Osteocyte (in vitro differentiated cells): ENCODE results near the gene FGR. TPM values are rescaled to one million over a fixed set of nuclear protein-coding genes. Genes with fewer than 3 reads are reported as not detected.

ENCODE experiments used
- DNase-seq: peaks from one replicate; pipeline ENCODE4 v3.0.0; 2021; ENCODE audit warnings: mixed read lengths; ENCODE audit not compliant: unreplicated experiment; ENCODE audit errors: extremely low spot score
- H3K27ac Mint-ChIP-seq: one replicate; pipeline ENCODE4 v1.8.0; 2021; ENCODE audit warnings: mild to moderate bottlenecking, mixed read lengths; ENCODE audit not compliant: unreplicated experiment
- H3K27me3 Mint-ChIP-seq: one replicate; pipeline ENCODE4 v1.8.0; 2021; ENCODE audit warnings: mixed read lengths; ENCODE audit not compliant: unreplicated experiment
- H3K36me3 Mint-ChIP-seq: one replicate; pipeline ENCODE4 v1.8.0; 2021; ENCODE audit warnings: mixed read lengths; ENCODE audit not compliant: unreplicated experiment
- H3K4me1 Mint-ChIP-seq: one replicate; pipeline ENCODE4 v1.8.0; 2021; ENCODE audit warnings: mixed read lengths; ENCODE audit not compliant: unreplicated experiment
- H3K4me3 Mint-ChIP-seq: one replicate; pipeline ENCODE4 v1.8.0; 2021; ENCODE audit warnings: mild to moderate bottlenecking, moderate library complexity, mixed read lengths; ENCODE audit not compliant: unreplicated experiment
- H3K9me3 Mint-ChIP-seq: one replicate; pipeline ENCODE4 v1.8.0; 2021; ENCODE audit warnings: mixed read lengths; ENCODE audit not compliant: unreplicated experiment
- total RNA-seq: library from RNA; stranded (reverse); gene quantifications from 2 replicates; pipeline ENCODE4 v1.2.1, GENCODE V29; 2021
- TF ChIP-seq, protein P1 (sequence below): fragments of 200-600 bp; sonication (generic); IDR thresholded peaks from 2 replicates; pipeline ENCODE4 v1.5.0; 2021; ENCODE audit warnings: antibody characterized with exemption, mild to moderate bottlenecking, moderate library complexity

FGR gene
- total RNA-seq, 1 donor from 2014 or later = not detected

GRCh38 chr1:27571439-27572018 is 63.5 kb downstream of the FGR start:
- Mint-ChIP-seq H3K36me3 (no peaks in the 10 kb centered on the region), H3K4me1 (peaks cover 87% of the 10 kb centered on the region), H3K4me3 (peak overlapping the region; percentile 55), H3K9me3 (no peaks in the 10 kb centered on the region), H3K27me3 (no peaks in the 10 kb centered on the region), H3K27ac (peak overlapping the region; percentile 92)
- TF ChIP-seq, protein P1, sequence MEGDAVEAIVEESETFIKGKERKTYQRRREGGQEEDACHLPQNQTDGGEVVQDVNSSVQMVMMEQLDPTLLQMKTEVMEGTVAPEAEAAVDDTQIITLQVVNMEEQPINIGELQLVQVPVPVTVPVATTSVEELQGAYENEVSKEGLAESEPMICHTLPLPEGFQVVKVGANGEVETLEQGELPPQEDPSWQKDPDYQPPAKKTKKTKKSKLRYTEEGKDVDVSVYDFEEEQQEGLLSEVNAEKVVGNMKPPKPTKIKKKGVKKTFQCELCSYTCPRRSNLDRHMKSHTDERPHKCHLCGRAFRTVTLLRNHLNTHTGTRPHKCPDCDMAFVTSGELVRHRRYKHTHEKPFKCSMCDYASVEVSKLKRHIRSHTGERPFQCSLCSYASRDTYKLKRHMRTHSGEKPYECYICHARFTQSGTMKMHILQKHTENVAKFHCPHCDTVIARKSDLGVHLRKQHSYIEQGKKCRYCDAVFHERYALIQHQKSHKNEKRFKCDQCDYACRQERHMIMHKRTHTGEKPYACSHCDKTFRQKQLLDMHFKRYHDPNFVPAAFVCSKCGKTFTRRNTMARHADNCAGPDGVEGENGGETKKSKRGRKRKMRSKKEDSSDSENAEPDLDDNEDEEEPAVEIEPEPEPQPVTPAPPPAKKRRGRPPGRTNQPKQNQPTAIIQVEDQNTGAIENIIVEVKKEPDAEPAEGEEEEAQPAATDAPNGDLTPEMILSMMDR = no peak
- DNase-seq = no peak

DNA sequence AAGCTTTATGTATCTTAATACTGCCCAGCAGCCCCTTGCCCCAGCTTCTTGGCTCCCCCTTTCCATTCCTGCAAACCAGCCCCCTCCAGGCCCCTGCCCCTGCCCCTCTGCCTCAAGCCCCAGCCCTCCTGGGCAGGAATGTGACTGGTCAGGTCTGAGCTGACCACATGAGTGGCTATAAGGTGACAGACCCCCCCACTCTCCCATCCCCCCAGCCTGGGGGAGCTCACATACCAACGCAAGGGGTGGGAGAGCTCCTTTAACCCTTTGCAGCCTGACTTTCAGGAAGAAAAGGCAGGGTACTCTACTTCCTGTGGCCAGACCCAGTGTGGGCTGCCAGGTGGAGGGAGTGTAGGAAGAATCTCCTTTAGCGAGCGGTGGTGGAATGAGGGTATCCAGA is 64.2 kb downstream of the FGR start:
- H3K4me1 Mint-ChIP-seq = peaks cover 89% of the 10 kb centered on the region
- no peak for DNase-seq
- H3K4me3 Mint-ChIP-seq = no peak overlapping the region
- H3K27ac Mint-ChIP-seq = peak overlapping the region; percentile 92
- H3K36me3 Mint-ChIP-seq = no peaks in the 10 kb centered on the region
- H3K9me3 Mint-ChIP-seq = no peaks in the 10 kb centered on the region
- H3K27me3 Mint-ChIP-seq = no peaks in the 10 kb centered on the region
- TF ChIP-seq, protein P1 = no peak

GRCh38 chr1:27570356-27570755 is 64.6 kb downstream of the FGR start:
- TF ChIP-seq, protein P1 = no peak
- Mint-ChIP-seq H3K9me3 (no peaks in the 10 kb centered on the region), H3K27ac (peak overlapping the region; percentile 92), H3K27me3 (no peaks in the 10 kb centered on the region), H3K4me1 (peaks cover 94% of the 10 kb centered on the region), H3K4me3 (peak overlapping the region; percentile 1), H3K36me3 (no peaks in the 10 kb centered on the region)
- DNase-seq = no peak

GRCh38 chr1:27569506-27570291 is 65.3 kb downstream of the FGR start:
- Mint-ChIP-seq H3K36me3 (no peaks in the 10 kb centered on the region), H3K4me1 (peaks cover 94% of the 10 kb centered on the region), H3K27me3 (no peaks in the 10 kb centered on the region), H3K9me3 (no peaks in the 10 kb centered on the region), H3K4me3 (peak overlapping the region; percentile 40), H3K27ac (peak overlapping the region; percentile 92)
- TF ChIP-seq, protein P1 = no peak
- DNase-seq = no peak

GRCh38 chr1:27569088-27569460 is 65.9 kb downstream of the FGR start:
- peaks cover 94% of the 10 kb centered on the region for H3K4me1 Mint-ChIP-seq
- H3K27me3 Mint-ChIP-seq = no peaks in the 10 kb centered on the region
- H3K27ac Mint-ChIP-seq = peak overlapping the region; percentile 92
- TF ChIP-seq, protein P1 = no peak
- no peak for DNase-seq
- H3K9me3 Mint-ChIP-seq = no peaks in the 10 kb centered on the region
- peak overlapping the region; percentile 19 for H3K4me3 Mint-ChIP-seq
- H3K36me3 Mint-ChIP-seq = no peaks in the 10 kb centered on the region
